A549 (cell line): ENCODE measurements around the gene PDILT. TPM values are rescaled to one million over a fixed set of nuclear protein-coding genes. Genes with fewer than 3 reads are reported as not detected.
"Not testable (repeated sequence)": the region's sequence is repeated elsewhere in the genome, so short reads cannot be mapped to it uniquely, and the experiment has no call there.

Source experiments
- ATAC-seq, 2 experiments: fragments of 200-7000 bp in 1 of 2; fragments of >200 bp in 1 of 2; cut with Nextera tagmentation in 1 of 2; cut with Tn5 transposase in 1 of 2; 3 replicates each; pipeline versions ENCODE4 v1.8.0 to v1.9.1; 2018 to 2020; ENCODE audit warnings: mild to moderate bottlenecking in 1 of 2, moderate library complexity in 1 of 2
- CTCF ChIA-PET: fragments of 300-600 bp; sonication (Branson Sonifier 250); formaldehyde crosslinking; extraction: SDS; loops from one replicate; lab custom pipeline; 2021; ENCODE audit warnings: antibody characterized with exemption, inconsistent platforms; lab: Yijun Ruan, JAX
- POLR2A ChIA-PET: fragments of 350-600 bp; formaldehyde crosslinking; extraction: SDS; loops from one replicate; lab custom pipeline; 2021; ENCODE audit warnings: antibody characterized with exemption, inconsistent platforms; lab: Yijun Ruan, JAX
- DNase-seq, 2 experiments: peaks; one replicate each; pipeline versions ENCODE4 v3.0.0 to v3.0.0-alpha.2; 2011 to 2016; ENCODE audit warnings: low read depth in 1 of 2, low spot score in 1 of 2
- FAIRE-seq: peaks from 2 replicates; lab custom pipeline; 2011; peaks lifted over from hg19 to GRCh38; lab: Jason Lieb, UNC
- H3K27ac ChIP-seq, 2 experiments: fragments of >200 bp; sonication (Bioruptor Twin); formaldehyde crosslinking; 3 replicates each; pipeline ENCODE4 v1.5.1; 2016 to 2017
- H3K4me1 ChIP-seq: fragments of >200 bp; sonication (Bioruptor Twin); formaldehyde crosslinking; 3 replicates; pipeline ENCODE4 v1.6.1; 2016
- H3K4me2 ChIP-seq: fragments of >200 bp; sonication (Bioruptor Twin); formaldehyde crosslinking; 3 replicates; pipeline ENCODE4 v1.6.1; 2016
- H3K4me3 ChIP-seq: fragments of >200 bp; sonication (Bioruptor Twin); formaldehyde crosslinking; 3 replicates; pipeline ENCODE4 v1.5.1; 2016
- H3K9me3 ChIP-seq: fragments of >200 bp; sonication (Bioruptor Twin); formaldehyde crosslinking; 3 replicates; pipeline ENCODE4 v1.6.1; 2016
- ATOH8 ChIP-seq: fragments of 250-450 bp; sonication (Bioruptor Pico); IDR thresholded peaks from 2 replicates; pipeline ENCODE4 v1.5.0; 2020; ENCODE audit warnings: low read depth, mild to moderate bottlenecking, moderate library complexity
- BHLHE40 ChIP-seq: IDR thresholded peaks from 2 replicates; pipeline ENCODE4 v1.6.1; 2012; ENCODE audit warnings: low read depth, low read length, inconsistent platforms
- CBX8 ChIP-seq: fragments of 200-600 bp; sonication (generic); IDR thresholded peaks from 2 replicates; pipeline ENCODE4 v1.6.1; 2016
- CHD2 ChIP-seq: fragments of 150-350 bp; IDR thresholded peaks from 2 replicates; pipeline ENCODE4 v1.6.1; 2014; ENCODE audit warnings: low read length; ENCODE audit not compliant: partially characterized antibody
- HDAC2 ChIP-seq: fragments of 200-600 bp; sonication (generic); IDR thresholded peaks from 2 replicates; pipeline ENCODE4 v1.6.1; 2016
- HOXB13 ChIP-seq: fragments of 250-450 bp; sonication (Bioruptor Pico); IDR thresholded peaks from 2 replicates; pipeline ENCODE4 v1.5.0; 2020; ENCODE audit warnings: low read depth, mild to moderate bottlenecking, moderate library complexity
- KDM5A ChIP-seq: fragments of 200-600 bp; sonication (generic); IDR thresholded peaks from 2 replicates; pipeline ENCODE4 v1.6.1; 2016; ENCODE audit warnings: antibody characterized with exemption, mild to moderate bottlenecking
- MAFK ChIP-seq: fragments of 450-650 bp; IDR thresholded peaks from 2 replicates; pipeline ENCODE4 v1.6.1; 2014; ENCODE audit not compliant: partially characterized antibody
- MAZ ChIP-seq: fragments of 150-350 bp; IDR thresholded peaks from 2 replicates; pipeline ENCODE4 v1.6.1; 2014; ENCODE audit warnings: antibody characterized with exemption, low read depth, low read length, borderline replicate concordance
- MYC ChIP-seq: IDR thresholded peaks from 2 replicates; pipeline ENCODE4 v1.6.1; 2012; ENCODE audit warnings: mild to moderate bottlenecking, inconsistent platforms, low read length, improper control_type of control experiment, borderline replicate concordance
- POLR2A ChIP-seq: IDR thresholded peaks from 2 replicates; pipeline ENCODE4 v1.6.1; 2012; ENCODE audit warnings: mild to moderate bottlenecking, low read length
- POLR2AphosphoS2 ChIP-seq: conservative IDR thresholded peaks from 2 replicates; pipeline ENCODE4 v1.6.1; 2012; ENCODE audit warnings: low read length, improper control_type of control experiment, inconsistent platforms
- RCOR1 ChIP-seq: fragments of 150-350 bp; IDR thresholded peaks from 2 replicates; pipeline ENCODE4 v1.6.1; 2014; ENCODE audit warnings: antibody characterized with exemption, low read length, low read depth
- SMC3 ChIP-seq: fragments of >200 bp; sonication (Bioruptor Twin); formaldehyde crosslinking; IDR thresholded peaks from 3 replicates; pipeline ENCODE4 v1.6.1; 2018; ENCODE audit warnings: inconsistent platforms
- TFCP2L1 ChIP-seq: fragments of 250-450 bp; sonication (Bioruptor Pico); IDR thresholded peaks from 2 replicates; pipeline ENCODE4 v1.5.0; 2021; ENCODE audit warnings: mild to moderate bottlenecking
- ZC3H11A ChIP-seq: fragments of 450-650 bp; IDR thresholded peaks from 2 replicates; pipeline ENCODE4 v1.6.1; 2014; ENCODE audit warnings: antibody characterized with exemption, mild to moderate bottlenecking
- WGBS: methylation state at CpG from one replicate; pipeline ENCODE4 v1.1.6; 2017; ENCODE audit errors: missing lambda C conversion rate; 5-methylcytosine and 5-hydroxymethylcytosine counted together
- polyA minus RNA-seq: library from RNA; depleted of rRNA, polyadenylated mRNA; stranded (reverse); fragments of >200 nt; gene quantifications from 2 replicates; pipeline ENCODE4 v1.2.3, GENCODE V29; 2011; rRNA and poly(A)+ RNA removed
- polyA plus RNA-seq, 4 experiments: library from polyadenylated mRNA; depleted of rRNA in 3 of 4; stranded (reverse); fragments of >200 nt; fragmentation: RNase III in 1 of 4; extraction: RNeasy Plus Mini Kit Qiagen cat#74134 plus additional on column Dnase treatment in 1 of 4; gene quantifications; 2 replicates in 3 of 4; 3 replicates in 1 of 4; pipeline ENCODE4 v1.2.3, GENCODE V29; 2011 to 2017
- TF ChIP-seq, protein P1 (sequence below): IDR thresholded peaks from 2 replicates; pipeline ENCODE4 v1.6.1; 2012; ENCODE audit warnings: low read depth, borderline replicate concordance
- TF ChIP-seq, protein P2 (sequence below): fragments of 150-350 bp; IDR thresholded peaks from 2 replicates; pipeline ENCODE4 v1.6.1; 2014; ENCODE audit warnings: low read depth, mild to moderate bottlenecking, low read length

PDILT gene, protein sequence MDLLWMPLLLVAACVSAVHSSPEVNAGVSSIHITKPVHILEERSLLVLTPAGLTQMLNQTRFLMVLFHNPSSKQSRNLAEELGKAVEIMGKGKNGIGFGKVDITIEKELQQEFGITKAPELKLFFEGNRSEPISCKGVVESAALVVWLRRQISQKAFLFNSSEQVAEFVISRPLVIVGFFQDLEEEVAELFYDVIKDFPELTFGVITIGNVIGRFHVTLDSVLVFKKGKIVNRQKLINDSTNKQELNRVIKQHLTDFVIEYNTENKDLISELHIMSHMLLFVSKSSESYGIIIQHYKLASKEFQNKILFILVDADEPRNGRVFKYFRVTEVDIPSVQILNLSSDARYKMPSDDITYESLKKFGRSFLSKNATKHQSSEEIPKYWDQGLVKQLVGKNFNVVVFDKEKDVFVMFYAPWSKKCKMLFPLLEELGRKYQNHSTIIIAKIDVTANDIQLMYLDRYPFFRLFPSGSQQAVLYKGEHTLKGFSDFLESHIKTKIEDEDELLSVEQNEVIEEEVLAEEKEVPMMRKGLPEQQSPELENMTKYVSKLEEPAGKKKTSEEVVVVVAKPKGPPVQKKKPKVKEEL
- not detected in 2 replicates for polyA plus RNA-seq (2011; rRNA removed)
- not detected in 2 replicates for polyA plus RNA-seq (2012; cell fraction: cytosol; rRNA removed)
- polyA plus RNA-seq (2012; cell fraction: nucleus; rRNA removed): not detected in 2 replicates
- not detected in 3 replicates for polyA plus RNA-seq (2017; fragmentation: RNase III; extraction: RNeasy Plus Mini Kit Qiagen cat#74134 plus additional on column Dnase treatment)
- not detected in 2 replicates for polyA minus RNA-seq

GRCh38 chr16:20404637-20405036 lies at the start of gene PDILT:
TSS of gene PDILT (minus strand) at chr16:20404737. CDS start at chr16:20399300, 5,437 bp downstream.
- TF ChIP-seq KDM5A (no peak), MAFK (no peak), CHD2 (no peak), SMC3 (no peak), MYC (no peak), MAZ (no peak), ZC3H11A (no peak), TFCP2L1 (CRISPR knock-in tag) (no peak), POLR2A (no peak), HDAC2 (no peak), CBX8 (no peak), RCOR1 (no peak), POLR2AphosphoS2 (no peak), ATOH8 (no peak), HOXB13 (CRISPR knock-in tag) (no peak), BHLHE40 (no peak)
- TF ChIP-seq, protein P1, sequence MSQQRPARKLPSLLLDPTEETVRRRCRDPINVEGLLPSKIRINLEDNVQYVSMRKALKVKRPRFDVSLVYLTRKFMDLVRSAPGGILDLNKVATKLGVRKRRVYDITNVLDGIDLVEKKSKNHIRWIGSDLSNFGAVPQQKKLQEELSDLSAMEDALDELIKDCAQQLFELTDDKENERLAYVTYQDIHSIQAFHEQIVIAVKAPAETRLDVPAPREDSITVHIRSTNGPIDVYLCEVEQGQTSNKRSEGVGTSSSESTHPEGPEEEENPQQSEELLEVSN: no peak
- TF ChIP-seq, protein P2, sequence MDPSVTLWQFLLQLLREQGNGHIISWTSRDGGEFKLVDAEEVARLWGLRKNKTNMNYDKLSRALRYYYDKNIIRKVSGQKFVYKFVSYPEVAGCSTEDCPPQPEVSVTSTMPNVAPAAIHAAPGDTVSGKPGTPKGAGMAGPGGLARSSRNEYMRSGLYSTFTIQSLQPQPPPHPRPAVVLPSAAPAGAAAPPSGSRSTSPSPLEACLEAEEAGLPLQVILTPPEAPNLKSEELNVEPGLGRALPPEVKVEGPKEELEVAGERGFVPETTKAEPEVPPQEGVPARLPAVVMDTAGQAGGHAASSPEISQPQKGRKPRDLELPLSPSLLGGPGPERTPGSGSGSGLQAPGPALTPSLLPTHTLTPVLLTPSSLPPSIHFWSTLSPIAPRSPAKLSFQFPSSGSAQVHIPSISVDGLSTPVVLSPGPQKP: no peak
- CTCF ChIA-PET: interaction anchor here (0.9 to 2.5 kb wide), 3 partner anchors 18 to 105 kb away, joined by 3 to 7 read pairs (median 3); no protein-coding TSS in a partner anchor

DNA sequence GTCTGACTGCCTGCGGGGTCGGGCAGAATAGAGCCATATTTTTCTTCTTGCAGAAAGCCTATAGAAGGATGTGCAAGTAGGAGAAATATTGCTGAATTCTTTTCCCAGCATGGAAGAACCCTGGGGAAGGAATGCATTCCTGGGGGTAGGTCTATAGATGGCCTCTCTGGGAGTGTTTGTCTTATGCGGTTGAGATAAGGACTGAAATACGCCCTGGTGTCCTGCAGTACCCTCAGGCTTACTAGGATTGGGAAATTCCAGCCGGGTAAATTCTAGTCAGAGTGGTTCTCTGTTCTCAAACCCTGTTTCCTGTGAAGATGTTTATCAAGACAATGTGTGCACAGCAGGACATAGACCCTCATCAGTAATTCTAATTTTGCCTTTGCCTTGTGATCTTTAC lies 49.1 kb upstream of the PDILT start:
- FAIRE-seq, H3K4me2 ChIP-seq, POLR2A ChIA-PET, CTCF ChIA-PET, H3K4me1 ChIP-seq, H3K4me3 ChIP-seq, H3K27ac ChIP-seq, H3K9me3 ChIP-seq, DNase-seq, ATAC-seq: not testable (repeated sequence)
- 37% methylated on average over 2 of the region's 5 CpGs for WGBS

More at GRCh38 chr16:20404637-20405036, at the start of gene PDILT:
- POLR2A ChIA-PET: no interaction called here
- Histone ChIP-seq H3K4me3 (no peak within 1 kb of the TSS), H3K9me3 (no peaks in the 10 kb centered on the region), H3K4me2 (no peak within 1 kb of the TSS), H3K27ac (no peak within 1 kb of the TSS), H3K4me1 (no peaks in the 10 kb centered on the region)
- FAIRE-seq: no peak
- no peak for ATAC-seq
- WGBS: no CpG with 5 or more reads among the region's 2 CpGs
- no peak for DNase-seq

- H3K4me2 ChIP-seq, CTCF ChIA-PET, ATAC-seq, H3K9me3 ChIP-seq, H3K27ac ChIP-seq, DNase-seq, H3K4me3 ChIP-seq, POLR2A ChIA-PET, FAIRE-seq, H3K4me1 ChIP-seq: not testable (repeated sequence)
- WGBS: no CpG with 5 or more reads among the region's 1 CpG
Observed at GRCh38 chr16:20451364-20451763, 46.8 kb upstream of the PDILT start, which contains the start of gene ACSM2A. TSS of gene ACSM2A (plus strand) at chr16:20451521. CDS start at chr16:20460115, 8,594 bp downstream.

GRCh38 chr16:20446652-20447393 lies 42.3 kb upstream of the PDILT start:
- H3K4me2 ChIP-seq, CTCF ChIA-PET, H3K9me3 ChIP-seq, FAIRE-seq, H3K4me1 ChIP-seq, POLR2A ChIA-PET, H3K4me3 ChIP-seq, ATAC-seq, DNase-seq, H3K27ac ChIP-seq: not testable (repeated sequence)
- WGBS: no CpG with 5 or more reads among the region's 3 CpGs

DNA sequence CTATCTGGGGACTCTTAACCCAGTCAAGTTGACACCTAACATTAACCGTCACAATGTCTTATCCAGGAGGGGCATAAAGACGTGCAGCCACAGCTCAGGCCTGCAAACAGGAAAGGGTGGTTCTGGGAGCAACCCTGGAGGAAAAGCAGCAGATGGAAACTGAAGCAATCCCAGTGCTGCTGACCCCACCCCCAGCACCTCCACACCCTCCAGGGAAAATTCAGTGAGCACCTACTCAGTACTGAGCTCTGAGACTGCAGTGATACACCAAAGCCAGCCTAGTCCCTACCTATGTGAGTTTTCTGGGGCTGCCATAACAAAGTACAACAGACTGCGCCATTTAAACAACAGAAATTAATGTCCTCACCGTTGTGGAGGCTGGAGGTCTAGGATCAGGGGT lies 37.3 kb upstream of the PDILT start:
- WGBS: 48% methylated on average over 2 of the region's 4 CpGs
- ATAC-seq, H3K4me2 ChIP-seq, H3K9me3 ChIP-seq, CTCF ChIA-PET, DNase-seq, POLR2A ChIA-PET, FAIRE-seq, H3K4me1 ChIP-seq, H3K27ac ChIP-seq, H3K4me3 ChIP-seq: not testable (repeated sequence)
